GM23338 (cell line): ENCODE results near the gene DHFR2. TPM values are rescaled to one million over a fixed set of nuclear protein-coding genes. Genes with fewer than 3 reads are reported as not detected.

Source experiments
- ATAC-seq: fragments of 200-7000 bp; cut with Tn5 transposase; 3 replicates; pipeline ENCODE4 v1.9.1; 2020
- DNase-seq: peaks from one replicate; pipeline ENCODE4 v3.0.0-alpha.2; 2015; ENCODE audit warnings: low spot score
- H2AFZ ChIP-seq: fragments of 200-600 bp; sonication (generic); 2 replicates; pipeline ENCODE4 v1.8.0; 2016; ENCODE audit warnings: antibody characterized with exemption, mild to moderate bottlenecking, moderate library complexity
- H3F3A ChIP-seq: fragments of 200-600 bp; sonication (generic); replicated peaks from 2 replicates; pipeline ENCODE4 v1.8.0; 2017; ENCODE audit warnings: antibody characterized with exemption, mixed run types, low read depth
- H3K27ac ChIP-seq: fragments of 200-600 bp; sonication (generic); 2 replicates; pipeline ENCODE4 v1.6.1; 2016; ENCODE audit warnings: low read depth
- H3K27me3 ChIP-seq: fragments of 200-600 bp; sonication (generic); 2 replicates; pipeline ENCODE4 v1.8.0; 2016; ENCODE audit warnings: mild to moderate bottlenecking, mixed run types, moderate library complexity; ENCODE audit not compliant: insufficient read depth
- H3K36me3 ChIP-seq: fragments of 200-600 bp; sonication (generic); 2 replicates; pipeline ENCODE4 v1.8.0; 2016; ENCODE audit warnings: mild to moderate bottlenecking; ENCODE audit not compliant: insufficient read depth
- H3K4me1 ChIP-seq: fragments of 200-600 bp; sonication (generic); 2 replicates; pipeline ENCODE4 v1.8.0; 2016; ENCODE audit warnings: mild to moderate bottlenecking, moderate library complexity; ENCODE audit not compliant: insufficient read depth
- H3K4me2 ChIP-seq: fragments of 200-600 bp; sonication (generic); 2 replicates; pipeline ENCODE4 v1.7.1; 2017; ENCODE audit warnings: mixed run types
- H3K4me3 ChIP-seq: fragments of 200-600 bp; sonication (generic); 2 replicates; pipeline ENCODE4 v1.6.1; 2016; ENCODE audit warnings: mixed run types
- H3K79me2 ChIP-seq: fragments of 200-600 bp; sonication (generic); replicated peaks from 2 replicates; pipeline ENCODE4 v1.8.0; 2017; ENCODE audit warnings: mild to moderate bottlenecking; ENCODE audit not compliant: insufficient read depth
- H3K9me2 ChIP-seq: fragments of 200-600 bp; sonication (generic); 2 replicates; pipeline ENCODE4 v1.8.0; 2017; ENCODE audit not compliant: insufficient read depth
- H4K20me1 ChIP-seq: fragments of 200-600 bp; sonication (generic); replicated peaks from 2 replicates; pipeline ENCODE4 v1.8.0; 2017; ENCODE audit warnings: mild to moderate bottlenecking; ENCODE audit not compliant: insufficient read depth
- H3K27ac Mint-ChIP-seq: 2 replicates; pipeline ENCODE4 v1.8.0; 2020; ENCODE audit warnings: inconsistent platforms, mild to moderate bottlenecking, moderate library complexity, mixed read lengths
- H3K27me3 Mint-ChIP-seq: 3 replicates; pipeline ENCODE4 v1.8.0; 2022; ENCODE audit warnings: low read depth, mild to moderate bottlenecking, moderate library complexity, mixed read lengths, inconsistent platforms; ENCODE audit not compliant: insufficient read depth, poor library complexity
- H3K36me3 Mint-ChIP-seq: 3 replicates; pipeline ENCODE4 v1.8.0; 2021; ENCODE audit warnings: low read depth, mild to moderate bottlenecking, inconsistent platforms, moderate library complexity, mixed read lengths
- H3K4me1 Mint-ChIP-seq: 3 replicates; pipeline ENCODE4 v1.8.0; 2020; ENCODE audit warnings: mild to moderate bottlenecking, inconsistent platforms, mixed read lengths
- H3K4me3 Mint-ChIP-seq: 3 replicates; pipeline ENCODE4 v1.8.0; 2021; ENCODE audit warnings: moderate library complexity, mild to moderate bottlenecking, inconsistent platforms, mixed read lengths
- H3K9me3 Mint-ChIP-seq: 3 replicates; pipeline ENCODE4 v1.8.0; 2020; ENCODE audit warnings: moderate library complexity, mild to moderate bottlenecking, inconsistent platforms, mixed read lengths
- CREB1 ChIP-seq: fragments of 250-450 bp; sonication (Bioruptor Pico); IDR thresholded peaks from 2 replicates; pipeline ENCODE4 v1.5.0; 2020; ENCODE audit warnings: low read depth, mild to moderate bottlenecking, moderate library complexity
- CTCF ChIP-seq, 2 experiments: fragments of 200-600 bp in 1 of 2; sonication (generic) in 1 of 2; conservative IDR thresholded peaks; 2 replicates each; pipeline versions ENCODE4 v1.5.1 to v1.6.1; 2016 to 2017; ENCODE audit warnings: antibody characterized with exemption in 2 of 2, low read depth in 2 of 2, mild to moderate bottlenecking in 2 of 2, moderate library complexity in 1 of 2
- EZH2 ChIP-seq: fragments of 200-600 bp; sonication (generic); IDR thresholded peaks from one replicate; pipeline ENCODE4 v1.8.0; 2017; ENCODE audit warnings: antibody characterized with exemption, mild to moderate bottlenecking, low read depth; ENCODE audit not compliant: unreplicated experiment
- EZH2phosphoT487 ChIP-seq: fragments of 200-600 bp; sonication (generic); IDR thresholded peaks from one replicate; pipeline ENCODE4 v1.8.1; 2018; ENCODE audit warnings: antibody characterized with exemption; ENCODE audit not compliant: unreplicated experiment
- JUNB ChIP-seq: IDR thresholded peaks from one replicate; pipeline ENCODE4 v1.6.1; 2016; ENCODE audit warnings: antibody characterized with exemption; ENCODE audit not compliant: unreplicated experiment
- NANOG ChIP-seq: IDR thresholded peaks from 2 replicates; pipeline ENCODE4 v1.6.1; 2016; ENCODE audit warnings: antibody characterized with exemption, borderline replicate concordance
- POLR2AphosphoS5 ChIP-seq: IDR thresholded peaks from 2 replicates; pipeline ENCODE4 v1.6.1; 2016; ENCODE audit warnings: antibody characterized with exemption, low read depth
- REST ChIP-seq: IDR thresholded peaks from one replicate; pipeline ENCODE4 v1.6.1; 2018; ENCODE audit warnings: antibody characterized with exemption; ENCODE audit not compliant: unreplicated experiment
- STAT1 ChIP-seq: IDR thresholded peaks from one replicate; pipeline ENCODE4 v1.6.1; 2016; ENCODE audit warnings: antibody characterized with exemption; ENCODE audit not compliant: unreplicated experiment
- ZNF114 ChIP-seq: fragments of 250-450 bp; sonication (Bioruptor Pico); IDR thresholded peaks from 2 replicates; pipeline ENCODE4 v1.5.0; 2020; ENCODE audit warnings: mild to moderate bottlenecking, moderate library complexity
- ZNF331 ChIP-seq: fragments of 250-450 bp; sonication (Bioruptor Pico); IDR thresholded peaks from 2 replicates; pipeline ENCODE4 v1.5.0; 2020; ENCODE audit warnings: low read depth, mild to moderate bottlenecking, moderate library complexity
- ZNF462 ChIP-seq: fragments of 250-450 bp; sonication (Bioruptor Pico); IDR thresholded peaks from 2 replicates; pipeline ENCODE4 v1.5.0; 2020; ENCODE audit warnings: mild to moderate bottlenecking, moderate library complexity
- polyA plus RNA-seq: library from polyadenylated mRNA; unstranded; fragments of >200 nt; fragmentation: Nextera tagmentation; extraction: Ambion mirVana; gene quantifications from 2 replicates; pipeline ENCODE4 v1.2.1, GENCODE V29; 2016
- total RNA-seq: library from RNA; depleted of rRNA; stranded (reverse); fragments of >200 nt; shearing (Covaris generic); gene quantifications from 2 replicates; pipeline ENCODE4 v1.2.3, GENCODE V29; 2014
- TF ChIP-seq, protein P1 (sequence below): IDR thresholded peaks from 2 replicates; pipeline ENCODE4 v1.6.1; 2016; ENCODE audit warnings: antibody characterized with exemption

Gene DHFR2
- total and polyA plus RNA-seq, 2 experiments from 2014 or later, result 1.1 to 1.6 TPM

DNA sequence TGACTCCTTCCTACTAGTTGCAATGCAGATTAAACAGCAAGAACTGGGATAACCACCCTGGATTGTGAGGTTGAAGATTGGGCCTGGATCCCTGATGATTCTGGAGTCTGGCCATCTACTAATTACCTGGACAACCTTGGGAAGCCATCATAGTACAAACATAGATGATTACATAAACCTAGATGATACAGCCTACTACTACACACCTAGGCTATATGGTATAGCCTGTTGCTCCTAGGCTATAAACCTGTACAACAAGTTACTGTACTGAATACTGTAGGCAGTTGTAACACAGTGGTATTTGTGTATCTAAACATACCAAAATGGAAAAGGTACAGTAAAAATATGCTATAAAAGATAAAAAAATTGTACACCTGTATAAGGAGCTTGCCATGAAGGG is 48.1 kb upstream of the DHFR2 start:
- peaks cover 12% of the 10 kb centered on the region; the same call in 2 of the 3 replicates for H3K36me3 Mint-ChIP-seq
- H3K9me3 Mint-ChIP-seq, result no peaks in the 10 kb centered on the region
- TF ChIP-seq CTCF (conservative IDR thresholded peaks at IDR 0.05; ENCODE audit: low read depth in 2 of 2), result no peak
- TF ChIP-seq CREB1, result no peak
- no peak for TF ChIP-seq EZH2phosphoT487
- TF ChIP-seq NANOG, result no peak
- no peak for TF ChIP-seq EZH2
- TF ChIP-seq JUNB, result no peak
- TF ChIP-seq, protein P1, sequence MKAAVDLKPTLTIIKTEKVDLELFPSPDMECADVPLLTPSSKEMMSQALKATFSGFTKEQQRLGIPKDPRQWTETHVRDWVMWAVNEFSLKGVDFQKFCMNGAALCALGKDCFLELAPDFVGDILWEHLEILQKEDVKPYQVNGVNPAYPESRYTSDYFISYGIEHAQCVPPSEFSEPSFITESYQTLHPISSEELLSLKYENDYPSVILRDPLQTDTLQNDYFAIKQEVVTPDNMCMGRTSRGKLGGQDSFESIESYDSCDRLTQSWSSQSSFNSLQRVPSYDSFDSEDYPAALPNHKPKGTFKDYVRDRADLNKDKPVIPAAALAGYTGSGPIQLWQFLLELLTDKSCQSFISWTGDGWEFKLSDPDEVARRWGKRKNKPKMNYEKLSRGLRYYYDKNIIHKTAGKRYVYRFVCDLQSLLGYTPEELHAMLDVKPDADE, result no peak
- TF ChIP-seq ZNF331 (CRISPR knock-in tag), result no peak
- no peak for TF ChIP-seq REST
- TF ChIP-seq STAT1, result no peak
- TF ChIP-seq POLR2AphosphoS5, result no peak
- no peak for TF ChIP-seq ZNF114 (CRISPR knock-in tag)
- no peak for TF ChIP-seq ZNF462 (CRISPR knock-in tag)
- no peaks in the 10 kb centered on the region for H3K27me3 Mint-ChIP-seq
- Histone ChIP-seq H3K4me1 (no peaks in the 10 kb centered on the region), H3K4me3 (no peak overlapping the region), H3K27ac (no peak overlapping the region), H3K27me3 (no peaks in the 10 kb centered on the region), H3K9me2 (no peaks in the 10 kb centered on the region), H2AFZ (no peak overlapping the region), H3F3A (no peaks in the 10 kb centered on the region), H4K20me1 (no peaks in the 10 kb centered on the region), H3K4me2 (no peak overlapping the region), H3K36me3 (no peaks in the 10 kb centered on the region; the same call in 1 of the 2 replicates), H3K79me2 (no peaks in the 10 kb centered on the region)
- H3K27ac Mint-ChIP-seq, result no peak overlapping the region
- no peak for DNase-seq
- ATAC-seq, result no peak
- H3K4me1 Mint-ChIP-seq, result peaks cover 4% of the 10 kb centered on the region; the same call in 2 of the 3 replicates
- no peak overlapping the region for H3K4me3 Mint-ChIP-seq
